COLO829 (cell line): Measurements from ENCODE around the gene HSD17B8.

ENCODE experiments used
- DNase-seq: peaks from one replicate; pipeline ENCODE4 v3.0.0; 2012; ENCODE audit warnings: low spot score

The HSD17B8 gene

GRCh38 chr6:33241968-33242367, 37.5 kb downstream of the HSD17B8 start:
- no peak for DNase-seq

DNA sequence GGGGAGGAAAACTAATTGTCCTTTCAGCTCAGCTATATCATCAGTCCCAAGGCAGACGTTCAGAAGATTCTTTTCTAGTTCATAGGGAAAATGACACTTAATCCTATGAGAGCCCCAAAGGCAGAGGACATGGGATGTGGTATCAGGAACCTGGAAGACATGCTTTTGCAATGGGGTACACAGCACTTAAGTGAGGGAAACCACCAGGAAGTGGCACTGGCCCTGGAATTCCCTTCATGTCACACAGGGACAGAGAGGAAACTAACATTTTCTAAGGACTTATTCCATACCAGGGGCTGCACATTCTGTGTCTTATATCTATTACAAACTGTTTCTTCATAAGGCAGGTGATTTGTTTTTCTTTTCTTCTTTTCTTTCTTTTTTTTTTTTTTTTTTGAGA, 39.0 kb downstream of the HSD17B8 start:
- no peak for DNase-seq

GRCh38 chr6:33247977-33248642, 43.7 kb downstream of the HSD17B8 start:
- peak; percentile 71 for DNase-seq

GRCh38 chr6:33248643-33248931, 44.1 kb downstream of the HSD17B8 start:
- no peak for DNase-seq

GRCh38 chr6:33248932-33249731, 44.7 kb downstream of the HSD17B8 start:
- DNase-seq, result peak; percentile 90

DNA sequence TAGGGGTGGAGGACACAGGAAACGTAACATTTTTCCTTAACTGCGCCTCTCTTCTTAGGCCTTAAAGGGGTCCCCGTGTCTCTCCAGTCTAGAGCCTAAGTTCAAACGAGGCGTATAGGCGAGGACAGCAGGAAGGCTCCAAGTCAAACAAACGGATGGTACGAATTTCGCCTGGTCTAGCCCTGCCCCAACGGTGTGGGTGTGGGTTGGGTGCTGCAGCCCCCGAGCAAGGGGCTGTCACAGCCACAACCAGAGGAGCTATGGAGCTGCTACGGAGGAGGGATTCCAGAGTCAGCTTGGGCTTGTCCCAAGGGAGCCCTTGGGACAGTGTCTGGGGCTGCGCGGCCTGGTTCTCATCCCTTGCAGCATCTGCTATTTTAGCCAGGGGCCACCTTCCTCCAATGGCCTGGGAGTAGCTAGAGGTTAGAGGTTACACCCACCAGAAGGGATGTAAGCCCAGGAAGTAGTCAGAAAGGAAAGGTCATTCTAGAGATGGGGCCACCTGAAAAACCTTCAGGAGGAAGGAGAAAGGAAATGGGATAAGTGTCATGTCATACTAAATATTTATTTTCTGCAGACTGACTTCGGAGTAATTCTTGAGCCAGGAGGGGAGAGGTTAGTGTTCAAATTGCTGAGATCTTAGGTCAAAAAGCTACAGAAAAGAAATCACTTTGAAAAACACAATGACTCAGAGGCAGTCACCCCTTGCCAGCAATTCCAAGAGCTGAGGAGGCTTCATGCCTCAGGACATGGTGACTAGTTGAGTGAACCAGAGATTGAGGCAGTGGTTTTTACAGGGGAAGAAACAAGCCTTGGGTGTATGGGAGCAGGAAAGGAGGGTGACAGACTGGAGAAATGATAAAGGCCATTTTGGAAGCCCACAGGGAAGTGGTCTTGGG, 45.5 kb downstream of the HSD17B8 start:
- DNase-seq, result no peak

GRCh38 chr6:33250731-33251130, 46.3 kb downstream of the HSD17B8 start:
- no peak for DNase-seq

DNA sequence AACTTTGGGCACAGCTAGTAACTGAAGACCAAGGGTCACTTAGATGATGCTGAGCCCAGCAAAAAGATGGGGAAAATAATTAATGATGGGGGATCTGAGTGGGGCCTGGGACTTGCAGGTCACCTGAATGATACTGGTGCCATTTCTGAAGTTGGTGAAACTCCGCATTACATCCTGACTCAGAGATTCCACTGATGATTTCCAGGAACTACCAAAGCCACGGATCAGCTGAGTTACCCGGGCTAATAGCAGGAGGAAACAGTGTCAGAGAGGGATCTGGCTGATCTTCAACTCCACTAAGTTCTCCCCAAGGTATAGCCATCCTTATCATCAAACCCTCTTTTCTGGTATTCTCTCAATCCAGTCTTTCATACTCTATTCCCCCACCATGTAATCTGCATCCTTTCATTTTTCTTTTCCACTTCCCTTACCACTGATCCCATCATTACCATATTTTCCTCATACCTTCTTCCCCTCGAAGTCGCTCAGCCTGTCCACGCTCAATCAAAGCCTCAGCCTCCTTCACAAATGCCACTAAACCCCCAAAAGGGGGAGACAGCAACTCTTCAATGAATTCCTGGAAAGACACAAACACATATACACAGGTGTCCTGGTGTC, 47.0 kb downstream of the HSD17B8 start:
- DNase-seq, result no peak

- no peak for DNase-seq
Measured at GRCh38 chr6:33252759-33253158, 48.3 kb downstream of the HSD17B8 start.

GRCh38 chr6:33254591-33254990, 50.1 kb downstream of the HSD17B8 start:
- DNase-seq, result no peak
